Measurements from ENCODE around the gene CDCA7. TPM values are rescaled to one million over a fixed set of nuclear protein-coding genes. Genes with fewer than 3 reads are reported as not detected.
"Not testable (repeated sequence)": the region's sequence is repeated elsewhere in the genome, so short reads cannot be mapped to it uniquely, and the experiment has no call there.

CDCA7 gene
- total RNA-seq, 1 donor, result 5.6 TPM

DNA sequence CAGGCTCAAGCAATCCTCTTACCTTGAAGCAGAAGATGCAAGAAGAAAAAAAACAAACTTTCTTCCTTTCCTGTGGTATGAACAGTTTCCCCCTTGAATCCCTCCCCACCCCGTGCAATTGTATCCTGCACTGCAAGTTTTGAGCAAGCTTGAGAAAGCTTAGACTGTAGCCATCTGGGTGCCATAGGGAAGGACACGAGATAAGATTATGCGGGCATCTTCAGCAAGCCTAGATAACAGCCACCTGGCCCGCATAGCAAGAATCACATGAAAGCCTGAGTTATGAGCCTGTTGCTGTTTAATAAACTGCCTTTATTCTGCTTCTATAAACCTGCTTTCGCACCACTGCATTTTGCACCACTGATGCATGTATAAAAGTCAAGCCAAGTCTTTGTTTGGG is 27.3 kb upstream of the CDCA7 start:
- no peak for DNase-seq (ENCODE audit: low read depth)
- TF ChIP-seq, protein P1, sequence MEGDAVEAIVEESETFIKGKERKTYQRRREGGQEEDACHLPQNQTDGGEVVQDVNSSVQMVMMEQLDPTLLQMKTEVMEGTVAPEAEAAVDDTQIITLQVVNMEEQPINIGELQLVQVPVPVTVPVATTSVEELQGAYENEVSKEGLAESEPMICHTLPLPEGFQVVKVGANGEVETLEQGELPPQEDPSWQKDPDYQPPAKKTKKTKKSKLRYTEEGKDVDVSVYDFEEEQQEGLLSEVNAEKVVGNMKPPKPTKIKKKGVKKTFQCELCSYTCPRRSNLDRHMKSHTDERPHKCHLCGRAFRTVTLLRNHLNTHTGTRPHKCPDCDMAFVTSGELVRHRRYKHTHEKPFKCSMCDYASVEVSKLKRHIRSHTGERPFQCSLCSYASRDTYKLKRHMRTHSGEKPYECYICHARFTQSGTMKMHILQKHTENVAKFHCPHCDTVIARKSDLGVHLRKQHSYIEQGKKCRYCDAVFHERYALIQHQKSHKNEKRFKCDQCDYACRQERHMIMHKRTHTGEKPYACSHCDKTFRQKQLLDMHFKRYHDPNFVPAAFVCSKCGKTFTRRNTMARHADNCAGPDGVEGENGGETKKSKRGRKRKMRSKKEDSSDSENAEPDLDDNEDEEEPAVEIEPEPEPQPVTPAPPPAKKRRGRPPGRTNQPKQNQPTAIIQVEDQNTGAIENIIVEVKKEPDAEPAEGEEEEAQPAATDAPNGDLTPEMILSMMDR (IDR thresholded peaks at IDR 0.05; ENCODE audit: insufficient read depth, low read depth, low read length), result no peak
- no peak overlapping the region for H3K4me3 ChIP-seq (ENCODE audit: low read depth, low read length)

DNA sequence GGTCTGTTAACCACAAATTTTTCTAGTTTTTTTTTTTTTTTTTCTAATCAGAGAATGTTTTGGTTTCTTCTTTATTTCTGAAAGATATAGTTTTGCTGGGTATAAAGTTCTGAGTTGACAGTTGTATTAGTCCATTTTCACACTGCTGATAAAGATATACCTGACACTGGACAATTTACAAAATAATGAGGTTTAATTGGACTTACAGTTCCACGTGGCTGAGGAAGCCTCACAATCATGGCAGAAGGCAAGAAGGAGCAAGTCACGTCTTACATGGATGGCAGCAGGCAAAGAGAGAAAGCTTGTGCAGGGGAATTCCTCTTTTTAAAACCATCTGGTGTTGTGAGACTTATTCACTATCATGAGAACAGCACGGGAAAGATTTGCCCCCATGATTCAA is 21.7 kb upstream of the CDCA7 start:
- not testable (repeated sequence) for H3K4me3 ChIP-seq (ENCODE audit: low read depth, low read length); DNase-seq (ENCODE audit: low read depth)

DNA sequence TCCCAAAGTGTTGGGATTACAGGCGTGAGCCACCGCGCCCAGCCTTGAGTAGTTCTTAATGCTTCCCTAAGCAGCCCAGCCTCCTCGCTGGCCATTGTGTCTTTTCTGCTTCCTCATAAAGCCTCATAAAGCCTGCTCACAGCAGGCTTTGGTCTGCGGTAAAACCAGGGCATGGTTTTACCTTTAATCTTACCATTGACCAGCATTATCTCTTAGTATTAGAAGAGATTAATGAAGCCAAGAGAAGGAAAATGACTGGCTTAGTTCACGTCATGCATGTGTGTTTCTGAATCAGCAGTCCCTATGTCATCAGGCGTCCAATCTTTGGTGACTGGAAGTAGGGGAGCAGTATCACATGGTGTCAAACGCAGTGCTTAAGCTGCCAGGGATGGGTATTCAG is 14.9 kb upstream of the CDCA7 start:
- TF ChIP-seq, protein P1 (IDR thresholded peaks at IDR 0.05; ENCODE audit: insufficient read depth, low read depth, low read length), result no peak
- DNase-seq (ENCODE audit: low read depth), result no peak
- H3K4me3 ChIP-seq (ENCODE audit: low read depth, low read length), result no peak overlapping the region

- no peak overlapping the region for H3K4me3 ChIP-seq (ENCODE audit: low read depth, low read length)
- TF ChIP-seq, protein P1 (IDR thresholded peaks at IDR 0.05; ENCODE audit: insufficient read depth, low read depth, low read length), result no peak
- no peak for DNase-seq (ENCODE audit: low read depth)
Observed at GRCh38 chr2:173343921-173344320, 10.8 kb upstream of the CDCA7 start.

DNA sequence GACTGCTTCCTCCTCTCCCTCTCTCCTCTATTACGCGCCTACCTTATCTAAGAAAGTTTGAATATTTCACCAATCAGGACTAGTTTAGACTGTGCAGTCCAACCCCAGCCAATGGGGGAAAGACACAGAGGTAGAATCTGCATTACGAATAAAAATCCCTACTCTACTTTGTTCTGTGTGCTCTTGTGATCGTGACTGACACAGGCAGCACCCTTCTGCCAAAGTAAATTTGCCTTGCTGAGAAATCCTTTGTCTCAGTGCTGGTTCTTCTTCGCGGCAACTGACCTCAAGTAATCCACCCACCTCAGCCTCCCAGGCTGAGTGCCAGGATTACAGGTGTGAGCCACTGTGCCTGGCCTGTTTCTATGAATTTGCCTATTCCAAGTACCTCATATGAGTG is 8.6 kb upstream of the CDCA7 start:
- TF ChIP-seq, protein P1 (IDR thresholded peaks at IDR 0.05; ENCODE audit: insufficient read depth, low read depth, low read length), result no peak
- no peak overlapping the region for H3K4me3 ChIP-seq (ENCODE audit: low read depth, low read length)
- no peak for DNase-seq (ENCODE audit: low read depth)

GRCh38 chr2:173347305-173348168 is 7.1 kb upstream of the CDCA7 start:
- TF ChIP-seq, protein P1 (IDR thresholded peaks at IDR 0.05; ENCODE audit: insufficient read depth, low read depth, low read length), result no peak
- DNase-seq (ENCODE audit: low read depth), result no peak
- no peak overlapping the region for H3K4me3 ChIP-seq (ENCODE audit: low read depth, low read length)

GRCh38 chr2:173349287-173349686 is 5.4 kb upstream of the CDCA7 start:
- TF ChIP-seq, protein P1 (IDR thresholded peaks at IDR 0.05; ENCODE audit: insufficient read depth, low read depth, low read length), result no peak
- H3K4me3 ChIP-seq (ENCODE audit: low read depth, low read length), result no peak overlapping the region
- DNase-seq (ENCODE audit: low read depth), result no peak
